Spleen (tissue), 11 donors: ENCODE data around the gene IKZF4. TPM values are rescaled to one million over a fixed set of nuclear protein-coding genes. Genes with fewer than 3 reads are reported as not detected.
A peak's percentile ranks its signal among the peaks of the same experiment; 100 is the strongest.

Source experiments
- DNase-seq: peaks from one replicate; pipeline ENCODE4 v3.0.0-alpha.2; 2020
- H3K27ac ChIP-seq, 8 donors: fragments of 200-600 bp; sonication (generic) in 7 of 8; 1 replicate in 4 of 8; 2 replicates in 4 of 8; pipeline versions ENCODE4 v1.5.0 to v1.8.0; 2016 to 2021; ENCODE audit warnings: inconsistent platforms in 4 of 8, mild to moderate bottlenecking in 4 of 8, moderate library complexity in 1 of 8
- H3K27me3 ChIP-seq, 7 donors: fragments of 200-600 bp; sonication (generic) in 6 of 7; replicated peaks in 1 of 7; 1 replicate in 4 of 7; 2 replicates in 3 of 7; pipeline versions ENCODE4 v1.5.0 to v1.8.0; 2016 to 2021; ENCODE audit warnings: inconsistent platforms in 3 of 7, mild to moderate bottlenecking in 1 of 7
- H3K36me3 ChIP-seq, 6 donors: fragments of 200-600 bp; sonication (generic) in 5 of 6; 1 replicate in 4 of 6; 2 replicates in 2 of 6; pipeline versions ENCODE4 v1.5.0 to v1.8.0; 2016 to 2021; ENCODE audit warnings: inconsistent platforms in 2 of 6
- H3K4me1 ChIP-seq, 6 donors: fragments of 200-600 bp; sonication (generic) in 5 of 6; 1 replicate in 3 of 6; 2 replicates in 3 of 6; pipeline versions ENCODE4 v1.5.0 to v1.8.0; 2016 to 2021; ENCODE audit warnings: inconsistent platforms in 3 of 6
- H3K4me3 ChIP-seq, 8 donors: fragments of 200-600 bp; sonication (generic) in 7 of 8; 1 replicate in 4 of 8; 2 replicates in 4 of 8; pipeline versions ENCODE4 v1.5.0 to v1.8.0; 2016 to 2021; ENCODE audit warnings: inconsistent platforms in 4 of 8, mild to moderate bottlenecking in 4 of 8, moderate library complexity in 2 of 8
- H3K9me3 ChIP-seq, 8 donors: fragments of 200-600 bp; sonication (generic) in 7 of 8; 1 replicate in 4 of 8; 2 replicates in 4 of 8; pipeline versions ENCODE4 v1.5.0 to v1.8.0; 2016 to 2021; ENCODE audit warnings: inconsistent platforms in 4 of 8
- POLR2A ChIP-seq, 3 donors: fragments of 450-650 bp; IDR thresholded peaks; one replicate each; pipeline ENCODE4 v1.5.1; 2017; ENCODE audit warnings: antibody characterized with exemption in 3 of 3, mild to moderate bottlenecking in 1 of 3
- POLR2AphosphoS5 ChIP-seq, 3 donors: sonication (generic); formaldehyde crosslinking; IDR thresholded peaks; one replicate each; pipeline ENCODE4 v1.5.1; 2017; ENCODE audit warnings: antibody characterized with exemption in 3 of 3
- WGBS, 5 donors: extraction: QIAGEN DNeasy Blood & Tissue Kit in 3 of 5; methylation state at CpG; one replicate each; pipeline versions ENCODE4 v1.1.5 to v1.1.7; 2013 to 2018; 5-methylcytosine and 5-hydroxymethylcytosine counted together
- intact Hi-C: fragments of 100-400 bp; cut with DNase I; formaldehyde crosslinking; loops from one replicate; pipeline ENCODE4 v1.15.0; 2023; ENCODE audit warnings: low total_unique reads
- polyA plus RNA-seq, 3 donors: library from polyadenylated mRNA; stranded (reverse); fragments of 200-250 nt; gene quantifications; one replicate each; pipeline ENCODE4 v1.2.1, GENCODE V29; 2013
- total RNA-seq, 7 donors: library from RNA; depleted of rRNA in 3 of 7; stranded (reverse); fragments of >200 nt in 3 of 7; fragmentation: NEBNext Ultra II Directional in 4 of 7; extraction: Animal tissue kit (Norgen Biotek cat#: 25700) in 4 of 7; gene quantifications; one replicate each; pipeline versions ENCODE4 v1.1.0 to v1.2.1, GENCODE V29; 2016 to 2021
- TF ChIP-seq, protein P1 (sequence below), 11 experiments: fragments of 200-600 bp in 7 of 11; fragments of 450-650 bp in 4 of 11; sonication (generic) in 4 of 11; IDR thresholded peaks in 8 of 11; conservative IDR thresholded peaks in 3 of 11; 1 replicate in 7 of 11; 2 replicates in 4 of 11; pipeline versions ENCODE4 v1.4.0 to v1.8.0; 2016 to 2021; ENCODE audit warnings: antibody characterized with exemption in 11 of 11, inconsistent platforms in 4 of 11, mild to moderate bottlenecking in 1 of 11
- donor health status: healthy with polysubstance abuse.
- donor health status: DM: no; HTN: no; CAD: no; lungs with moderate emphysema.
- donor health status: DM: no; HTN: no; CAD: no.
- donor health status: Bipolar disorder and iron deficiency.
- donor health status: healthy.
- donor health status: DM: no; HTN: no; CAD: no.
- donor health status: DM: yes; HTN: yes; CAD: no.

IKZF4 gene
- total and polyA plus RNA-seq, 10 donors = 0.80 to 9.3 (median 5.7) TPM

DNA sequence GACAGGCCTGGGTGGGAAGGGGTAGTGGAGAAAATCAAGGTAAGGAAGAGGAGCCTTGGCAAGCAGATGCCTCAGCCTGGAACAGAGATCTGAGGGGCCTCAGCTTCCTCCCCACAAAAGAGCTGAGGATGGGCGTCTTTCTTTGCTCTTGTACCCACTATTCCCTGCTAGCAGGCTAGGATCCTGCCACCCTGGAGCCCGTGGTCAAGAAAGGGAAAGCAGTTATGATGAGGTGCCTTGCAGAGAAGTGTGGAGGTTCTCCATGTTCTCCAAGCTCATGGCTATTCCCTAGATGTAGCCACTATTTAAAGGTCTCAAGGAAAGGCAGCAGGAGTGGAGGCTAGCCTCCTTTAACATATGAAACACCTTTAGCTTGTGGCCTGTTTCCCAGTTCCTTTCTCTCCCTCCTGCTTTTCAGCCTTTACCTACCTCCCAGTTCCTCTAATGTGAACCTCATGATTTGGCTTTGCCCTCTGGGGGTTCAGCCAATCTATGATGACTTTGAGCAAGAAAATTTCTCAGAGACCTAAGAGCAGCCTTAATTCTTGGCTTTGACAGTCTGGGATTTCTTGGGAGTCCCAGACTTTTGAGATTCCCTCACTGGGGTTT lies 1.1 kb downstream of the IKZF4 start:
- H3K4me1 ChIP-seq = peaks cover 5 to 37% (median 21%) of the 10 kb centered on the region in 6 donors
- peak overlapping the region in 1 of 8 donors; percentile 61 for H3K4me3 ChIP-seq
- WGBS, 5 donors = 25 to 36% (median 32%) methylated on average over 2 of the region's 2 CpGs
- peaks cover 0 to 32% (median 0%) of the 10 kb centered on the region in 6 donors for H3K36me3 ChIP-seq
- no peaks in the 10 kb centered on the region for H3K9me3 ChIP-seq
- TF ChIP-seq, protein P1, sequence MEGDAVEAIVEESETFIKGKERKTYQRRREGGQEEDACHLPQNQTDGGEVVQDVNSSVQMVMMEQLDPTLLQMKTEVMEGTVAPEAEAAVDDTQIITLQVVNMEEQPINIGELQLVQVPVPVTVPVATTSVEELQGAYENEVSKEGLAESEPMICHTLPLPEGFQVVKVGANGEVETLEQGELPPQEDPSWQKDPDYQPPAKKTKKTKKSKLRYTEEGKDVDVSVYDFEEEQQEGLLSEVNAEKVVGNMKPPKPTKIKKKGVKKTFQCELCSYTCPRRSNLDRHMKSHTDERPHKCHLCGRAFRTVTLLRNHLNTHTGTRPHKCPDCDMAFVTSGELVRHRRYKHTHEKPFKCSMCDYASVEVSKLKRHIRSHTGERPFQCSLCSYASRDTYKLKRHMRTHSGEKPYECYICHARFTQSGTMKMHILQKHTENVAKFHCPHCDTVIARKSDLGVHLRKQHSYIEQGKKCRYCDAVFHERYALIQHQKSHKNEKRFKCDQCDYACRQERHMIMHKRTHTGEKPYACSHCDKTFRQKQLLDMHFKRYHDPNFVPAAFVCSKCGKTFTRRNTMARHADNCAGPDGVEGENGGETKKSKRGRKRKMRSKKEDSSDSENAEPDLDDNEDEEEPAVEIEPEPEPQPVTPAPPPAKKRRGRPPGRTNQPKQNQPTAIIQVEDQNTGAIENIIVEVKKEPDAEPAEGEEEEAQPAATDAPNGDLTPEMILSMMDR (IDR thresholded peaks at IDR 0.05 in 8 of 11, conservative IDR thresholded peaks at IDR 0.05 in 3 of 11) = no peak
- TF ChIP-seq POLR2AphosphoS5 (IDR thresholded peaks at IDR 0.05) (no peak), POLR2A (IDR thresholded peaks at IDR 0.05) (no peak)
- intact Hi-C loops = no loop called here
- H3K27me3 ChIP-seq = no peaks in the 10 kb centered on the region
- peak overlapping the region in 5 of 8 donors; percentile 27 to 73 (median 71) for H3K27ac ChIP-seq
- no peak for DNase-seq

- H3K27ac ChIP-seq = peak overlapping the region in 5 of 8 donors; percentile 37 to 73 (median 58)
- H3K4me3 ChIP-seq = no peak overlapping the region
- 62 to 81% (median 72%) methylated on average over 3 to 5 of the region's 5 CpGs for WGBS, 5 donors
- no peak for DNase-seq
- TF ChIP-seq POLR2AphosphoS5 (IDR thresholded peaks at IDR 0.05) (no peak), POLR2A (IDR thresholded peaks at IDR 0.05) (no peak)
- TF ChIP-seq, protein P1 (IDR thresholded peaks at IDR 0.05 in 8 of 11, conservative IDR thresholded peaks at IDR 0.05 in 3 of 11) = no peak
- H3K9me3 ChIP-seq = no peaks in the 10 kb centered on the region
- peaks cover 2 to 53% (median 9%) of the 10 kb centered on the region in 6 donors for H3K36me3 ChIP-seq
- intact Hi-C loops = no loop called here
- peaks cover 0 to 26% (median 10%) of the 10 kb centered on the region in 6 donors for H3K4me1 ChIP-seq
- no peaks in the 10 kb centered on the region for H3K27me3 ChIP-seq
Observed at GRCh38 chr12:56028511-56029165, 7.8 kb downstream of the IKZF4 start.

GRCh38 chr12:56029166-56029519 lies 8.3 kb downstream of the IKZF4 start:
- no peaks in the 10 kb centered on the region for H3K9me3 ChIP-seq
- TF ChIP-seq, protein P1 (IDR thresholded peaks at IDR 0.05 in 8 of 11, conservative IDR thresholded peaks at IDR 0.05 in 3 of 11) = no peak
- TF ChIP-seq POLR2AphosphoS5 (IDR thresholded peaks at IDR 0.05) = no peak
- no peak for TF ChIP-seq POLR2A (IDR thresholded peaks at IDR 0.05)
- peak overlapping the region in 5 of 8 donors; percentile 37 to 73 (median 58) for H3K27ac ChIP-seq
- peaks cover 0 to 24% (median 10%) of the 10 kb centered on the region in 6 donors for H3K4me1 ChIP-seq
- H3K4me3 ChIP-seq = no peak overlapping the region
- DNase-seq = no peak
- intact Hi-C loops = no loop called here
- H3K27me3 ChIP-seq = no peaks in the 10 kb centered on the region
- peaks cover 2 to 58% (median 11%) of the 10 kb centered on the region in 6 donors for H3K36me3 ChIP-seq

GRCh38 chr12:56029666-56030293 lies 8.9 kb downstream of the IKZF4 start:
- intact Hi-C loops = no loop called here
- TF ChIP-seq POLR2A (IDR thresholded peaks at IDR 0.05) (no peak), POLR2AphosphoS5 (IDR thresholded peaks at IDR 0.05) (no peak)
- TF ChIP-seq, protein P1 (IDR thresholded peaks at IDR 0.05 in 8 of 11, conservative IDR thresholded peaks at IDR 0.05 in 3 of 11) = peak in 10 of 11 experiments; percentile 23 to 79 (median 66)
- WGBS, 5 donors = 83 to 89% (median 87%) methylated on average over 6 of the region's 6 CpGs
- Histone ChIP-seq H3K9me3 (no peaks in the 10 kb centered on the region), H3K4me3 (no peak overlapping the region), H3K36me3 (peaks cover 2 to 61% (median 16%) of the 10 kb centered on the region in 6 donors), H3K4me1 (peaks cover 0 to 24% (median 10%) of the 10 kb centered on the region in 6 donors), H3K27me3 (no peaks in the 10 kb centered on the region), H3K27ac (peak overlapping the region in 5 of 8 donors; percentile 37 to 73 (median 58))
- DNase-seq = no peak
